Measurements from ENCODE around the gene SGSH.

DNA sequence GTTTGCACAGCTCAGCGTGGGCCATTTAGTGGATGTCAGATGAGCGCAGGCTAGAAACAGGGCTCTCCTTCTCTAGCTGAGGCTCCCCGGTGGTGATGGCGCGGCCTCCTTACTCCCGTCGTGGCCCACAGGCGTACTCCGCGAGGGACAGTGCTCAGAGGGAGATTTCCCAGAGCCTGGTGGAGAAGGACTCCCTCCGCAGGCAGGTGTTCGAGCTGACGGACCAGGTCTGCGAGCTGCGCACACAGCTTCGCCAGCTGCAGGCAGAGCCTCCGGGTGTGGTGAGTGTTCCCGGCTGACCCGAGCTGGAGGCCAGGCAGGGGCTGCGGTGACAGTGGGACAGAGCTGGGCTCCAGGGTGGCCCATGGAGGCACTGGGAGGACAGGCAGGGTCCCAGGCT, 28.9 kb downstream of the SGSH start:
- peak; percentile 26 for TF ChIP-seq CTCF (IDR thresholded peaks at IDR 0.05)
- no peak for TF ChIP-seq EZH2phosphoT487 (IDR thresholded peaks at IDR 0.05)

Measured in neural progenitor cell (in vitro differentiated cells).